DMS79 (cell line): ENCODE measurements around the gene CHCHD5.
A peak's percentile ranks its signal among the peaks of the same experiment; 100 is the strongest.
"Not testable (repeated sequence)": the region's sequence is repeated elsewhere in the genome, so short reads cannot be mapped to it uniquely, and the experiment has no call there.

Experiments
- DNase-seq: peaks from one replicate; lab custom pipeline; 2025; lab: John Stamatoyannopoulos, UW

The CHCHD5 gene

DNA sequence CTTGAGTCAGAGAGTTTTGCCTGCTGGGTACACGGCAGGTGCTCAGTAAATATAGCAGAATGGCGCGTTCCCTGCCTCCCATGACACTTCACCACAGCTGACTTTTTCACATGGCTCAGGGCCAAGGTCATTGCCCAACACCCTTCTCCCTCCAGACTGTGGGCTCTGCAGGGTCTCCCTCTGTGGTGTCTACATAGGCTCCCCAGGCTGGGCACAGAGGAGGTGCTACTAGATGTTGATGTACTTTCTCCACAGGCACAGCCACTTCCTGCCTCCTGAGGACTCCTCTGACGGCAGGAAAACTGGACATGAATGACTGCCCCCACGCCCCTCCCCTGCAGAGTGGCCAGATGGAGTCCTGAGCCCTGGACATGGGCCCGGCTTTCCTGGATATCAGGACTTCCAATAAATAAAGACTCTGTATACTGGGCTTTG, 4.2 kb downstream of the CHCHD5 start:
- peak; percentile 58 for DNase-seq

DNA sequence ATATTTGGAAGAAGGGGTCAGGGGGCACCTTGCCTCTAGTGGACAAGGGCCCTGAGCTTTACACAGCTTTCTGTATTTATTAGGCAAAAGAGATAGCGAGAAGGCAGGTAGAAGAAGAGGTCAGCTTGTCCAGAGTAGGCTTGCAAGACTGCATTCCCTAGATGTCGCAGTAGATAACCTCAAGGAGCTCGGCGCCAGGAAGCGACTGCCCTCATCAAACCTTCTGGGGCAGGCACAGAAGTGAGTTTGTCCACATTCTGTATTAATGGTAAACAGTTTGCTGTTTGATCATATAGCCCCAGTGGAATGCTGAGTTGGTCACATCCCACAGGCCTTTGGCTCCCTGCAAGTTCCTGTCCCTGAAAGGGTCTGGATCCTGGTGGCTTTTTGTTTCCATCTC, 7.0 kb downstream of the CHCHD5 start:
- DNase-seq = no peak

DNA sequence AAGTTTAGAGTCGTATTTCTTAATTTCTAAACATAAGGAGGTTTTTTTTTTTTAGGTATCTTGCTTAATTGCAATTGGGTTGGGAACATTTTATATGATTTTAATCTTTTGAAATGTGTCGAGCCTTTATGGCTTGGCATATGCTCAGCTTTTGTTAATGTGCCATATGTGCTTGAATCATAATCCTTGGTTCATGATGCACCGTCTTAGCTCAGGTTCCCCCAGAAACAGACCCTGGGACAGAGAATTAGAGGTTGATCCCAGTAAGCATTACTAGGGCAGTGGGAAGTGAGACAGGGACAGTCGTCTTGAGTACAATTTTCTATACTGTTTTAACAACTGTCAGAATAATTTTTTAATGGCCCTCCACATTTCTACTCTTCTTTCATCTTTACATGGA, 9.3 kb downstream of the CHCHD5 start:
- no peak for DNase-seq

DNA sequence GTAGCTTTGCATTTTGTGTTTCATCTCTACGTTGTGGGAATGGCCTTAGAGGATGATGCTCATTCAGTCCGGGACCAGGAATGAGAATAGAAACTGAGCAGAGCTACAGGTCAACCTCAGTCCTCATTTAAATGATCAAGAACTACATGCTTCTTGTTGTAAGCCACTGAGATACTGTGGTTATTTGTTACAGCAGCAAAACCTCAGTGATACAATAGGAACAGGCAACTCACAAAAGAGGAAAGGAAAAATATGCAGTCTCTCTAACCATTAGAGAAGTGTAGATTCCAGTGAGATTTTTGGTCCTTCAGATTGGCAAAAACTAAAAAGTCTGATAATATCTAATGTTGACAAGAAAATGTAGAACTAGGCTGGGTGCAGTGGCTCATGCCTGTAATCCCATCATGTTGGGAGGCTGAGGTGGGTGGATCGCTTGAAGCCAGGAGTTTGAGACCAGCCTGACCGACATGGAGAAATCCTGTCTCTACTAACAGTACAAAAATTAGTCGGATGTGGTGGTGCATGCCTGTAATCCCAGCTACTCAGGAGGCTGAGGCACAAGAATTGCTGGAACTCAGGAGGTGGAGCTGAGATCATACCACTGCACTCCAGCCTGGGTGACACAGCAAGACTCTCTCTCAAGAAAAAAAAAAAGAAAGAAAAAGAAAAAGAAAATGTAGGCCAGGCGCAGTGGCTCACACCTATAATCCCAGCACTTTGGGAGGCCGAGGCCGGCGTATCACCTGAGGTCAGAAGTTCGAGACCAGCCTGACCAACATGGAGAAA, 13.3 kb downstream of the CHCHD5 start:
- DNase-seq = no peak

DNA sequence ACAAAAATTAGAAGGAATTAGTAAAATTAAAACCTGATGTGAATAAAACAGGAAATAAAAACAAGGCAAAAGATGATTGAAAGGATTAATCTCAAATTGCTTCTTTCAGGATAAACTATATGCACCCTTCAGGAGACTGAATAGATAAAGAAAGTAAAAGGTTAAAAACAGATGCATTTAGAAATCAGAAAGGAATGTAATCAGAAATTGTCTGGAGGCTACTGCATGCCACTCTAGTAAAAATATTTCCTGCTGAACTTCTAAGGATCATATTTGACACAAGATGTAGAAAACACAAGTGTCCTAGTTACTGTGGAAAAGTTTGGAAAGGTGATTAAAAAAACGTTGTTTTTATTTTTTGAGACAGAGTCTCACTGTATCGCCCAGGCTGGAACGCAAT, 16.2 kb downstream of the CHCHD5 start:
- no peak for DNase-seq

DNA sequence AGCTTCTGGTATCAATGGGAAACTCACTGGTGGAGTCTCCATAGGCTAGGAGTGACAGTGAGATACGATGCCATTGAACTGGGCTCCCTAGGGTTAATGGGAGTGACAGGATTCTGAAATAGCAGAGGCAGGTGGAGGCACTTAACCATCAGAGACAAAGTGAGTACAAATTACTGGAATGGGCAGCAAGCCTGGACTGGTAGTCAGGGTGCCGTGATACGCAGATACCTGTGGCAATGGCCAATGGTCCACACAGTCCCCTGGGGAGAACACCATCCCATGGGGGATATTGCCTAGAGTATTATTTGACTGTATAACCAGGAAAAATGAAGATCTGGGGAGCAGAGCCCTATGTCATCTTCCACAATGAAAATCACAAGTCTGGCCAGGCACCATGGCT, 17.3 kb downstream of the CHCHD5 start:
- no peak for DNase-seq

DNA sequence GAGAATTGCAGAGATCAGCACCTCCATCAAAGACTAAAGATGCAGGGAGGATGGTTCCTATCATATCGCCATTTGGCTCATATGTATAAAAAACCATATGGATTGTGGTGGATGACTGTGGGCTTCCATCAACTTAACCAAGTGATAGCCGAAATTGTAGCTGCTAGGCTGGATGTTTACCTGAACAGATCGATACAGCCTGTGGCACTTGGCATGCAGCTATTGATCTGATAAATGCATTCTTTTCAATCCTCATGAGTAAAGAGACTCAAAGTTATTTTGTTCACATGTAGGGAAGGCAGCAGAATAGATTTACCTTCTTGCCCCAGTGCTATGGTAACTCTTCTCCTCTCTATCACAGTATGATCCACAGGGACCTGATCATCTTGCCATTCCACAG, 18.5 kb downstream of the CHCHD5 start:
- DNase-seq = no peak

DNA sequence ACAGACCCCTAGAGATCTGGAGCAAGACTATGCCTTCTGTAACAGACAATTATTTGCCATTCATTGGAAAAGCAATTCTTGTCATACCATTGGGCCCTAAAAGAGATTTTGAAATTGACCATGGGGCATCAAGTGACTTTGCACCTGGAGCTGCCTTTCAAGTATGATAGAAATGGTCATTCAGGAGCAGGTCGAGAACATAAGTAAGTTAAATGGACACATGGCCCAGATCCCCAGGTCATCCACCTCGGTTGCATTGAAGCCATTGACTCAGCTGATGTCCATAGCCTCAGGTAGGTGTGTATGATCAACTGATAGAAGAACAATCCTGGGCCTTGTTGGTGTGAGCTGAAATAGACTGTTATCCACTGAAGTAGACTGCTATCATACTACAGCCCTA, 19.3 kb downstream of the CHCHD5 start:
- no peak for DNase-seq

DNA sequence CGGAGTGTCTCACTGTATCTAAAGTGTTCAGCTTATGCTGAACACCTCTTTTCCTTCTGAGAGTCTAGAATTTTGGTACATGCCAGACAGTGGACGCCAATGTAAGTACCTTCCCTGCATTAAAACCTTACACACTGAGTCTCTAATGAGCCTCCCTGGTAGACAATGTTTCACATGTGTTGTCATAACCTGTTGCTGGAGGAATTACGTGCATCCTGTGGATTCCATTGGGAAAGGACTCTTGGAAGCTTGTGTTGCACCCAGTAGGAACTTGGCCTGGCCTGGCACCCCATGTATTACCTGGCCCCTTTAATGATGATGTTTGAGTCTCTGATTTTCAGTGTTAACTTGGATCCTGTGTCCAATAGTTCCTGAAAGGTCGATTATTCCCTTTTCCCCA, 20.5 kb downstream of the CHCHD5 start:
- DNase-seq = no peak

DNA sequence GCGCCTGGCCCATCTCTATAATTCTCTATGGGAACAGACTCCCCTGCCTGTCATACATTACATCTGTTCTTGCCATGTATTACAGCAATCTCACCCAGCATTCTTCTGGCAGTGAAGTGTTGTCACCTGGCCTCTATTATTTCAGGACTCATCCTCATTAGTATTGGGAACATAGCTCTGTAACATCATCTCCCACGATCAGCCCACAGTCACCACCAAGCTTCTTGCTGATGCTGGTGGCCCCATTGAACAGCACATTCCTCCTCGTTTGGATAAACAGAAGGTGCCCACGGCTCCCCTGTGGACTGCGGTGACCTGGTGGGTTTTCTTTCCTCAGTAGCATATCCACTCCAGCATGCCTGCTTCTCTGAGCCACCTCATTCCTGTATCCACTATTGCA, 21.5 kb downstream of the CHCHD5 start:
- no peak for DNase-seq

DNA sequence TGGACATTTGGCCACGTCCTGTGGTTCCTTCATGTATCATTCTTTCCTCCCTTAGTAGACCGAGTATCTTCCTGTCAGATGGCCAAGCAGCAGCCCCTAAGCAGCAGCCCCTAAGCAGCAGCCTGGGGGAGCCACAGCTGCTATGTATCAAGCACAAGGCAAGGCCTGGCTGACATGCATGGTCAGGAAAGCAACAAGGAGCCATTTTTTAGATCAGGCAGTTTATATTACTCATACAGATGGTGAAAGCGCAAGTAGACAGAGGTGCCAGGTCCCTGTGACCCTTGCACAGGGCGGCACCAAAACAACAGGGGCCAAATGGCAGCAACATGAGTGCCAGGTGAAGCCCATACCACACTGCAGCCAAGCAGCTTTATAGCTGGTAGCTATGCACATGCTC, 22.1 kb downstream of the CHCHD5 start:
- DNase-seq = no peak

DNA sequence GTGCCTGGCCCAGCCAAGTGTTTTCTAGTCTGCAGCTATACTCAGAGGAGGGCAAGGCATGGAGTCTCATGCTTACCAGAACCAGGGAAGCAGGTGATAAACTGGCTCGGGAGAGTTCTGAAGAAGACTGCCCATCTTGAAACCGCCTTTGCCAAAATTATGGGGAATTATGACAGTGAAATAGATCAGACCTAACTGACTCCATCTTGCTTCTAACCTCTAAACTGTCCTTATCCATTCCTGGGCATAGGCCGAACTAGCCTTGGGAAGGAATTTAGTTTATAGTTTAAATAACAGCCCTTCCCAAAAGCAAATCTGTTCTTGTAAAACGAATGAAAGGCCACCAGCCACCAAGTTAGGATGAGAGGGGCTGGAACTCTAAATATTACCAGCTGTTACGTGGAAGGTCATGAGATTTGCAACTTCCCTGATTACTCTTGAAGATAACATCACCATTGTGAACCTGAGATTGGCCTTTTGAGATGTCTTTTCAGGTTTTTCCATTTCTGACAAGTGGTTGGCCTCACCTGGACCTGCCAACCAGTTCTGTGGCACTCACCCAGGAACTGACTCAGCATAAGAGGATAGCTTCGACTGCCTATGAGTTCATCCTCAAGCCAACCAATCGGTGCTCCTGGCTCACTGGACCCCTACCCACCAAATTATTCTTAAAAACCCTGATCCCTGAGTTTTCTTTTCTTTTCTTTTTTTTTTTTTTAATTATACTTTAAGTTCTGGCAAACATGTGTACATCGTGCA, 23.4 kb downstream of the CHCHD5 start:
- DNase-seq = no peak

DNA sequence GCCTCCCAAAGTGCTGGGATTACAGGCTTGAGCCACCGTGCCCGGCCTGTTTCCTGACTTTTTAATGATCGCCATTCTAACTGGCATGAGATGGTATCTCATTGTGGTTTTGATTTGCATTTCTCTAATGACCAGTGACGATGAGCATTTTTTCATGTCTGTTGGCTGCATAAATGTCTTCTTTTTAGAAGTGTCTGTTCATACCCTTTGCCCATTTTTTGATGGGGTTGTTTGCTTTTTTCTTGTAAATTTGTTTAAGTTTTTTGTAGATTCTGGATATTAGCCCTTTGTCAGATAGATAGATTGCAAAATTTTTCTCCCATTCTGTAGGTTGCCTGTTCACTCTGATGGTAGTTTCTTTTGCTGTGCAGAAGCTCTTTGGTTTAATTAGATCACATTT, 24.9 kb downstream of the CHCHD5 start:
- DNase-seq = not testable (repeated sequence)

DNA sequence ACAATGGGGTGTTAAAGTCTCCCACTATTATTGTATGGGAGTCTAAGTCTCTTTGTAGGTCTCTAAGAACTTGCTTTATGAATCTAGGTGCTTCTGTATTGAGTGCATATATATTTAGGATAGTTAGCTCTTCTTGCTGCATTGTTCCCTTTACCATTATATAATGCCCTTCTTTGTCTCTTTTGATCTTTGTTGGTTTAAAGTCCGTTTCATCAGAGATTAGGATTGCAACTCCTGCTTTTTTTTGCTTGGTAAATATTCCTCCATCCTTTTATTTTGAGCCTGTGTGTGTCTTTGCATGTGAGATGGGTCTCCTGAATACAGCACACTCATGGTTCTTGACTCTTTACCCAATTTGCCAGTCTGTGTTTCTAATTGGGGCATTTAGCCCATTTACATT, 27.9 kb downstream of the CHCHD5 start:
- DNase-seq = not testable (repeated sequence)

DNA sequence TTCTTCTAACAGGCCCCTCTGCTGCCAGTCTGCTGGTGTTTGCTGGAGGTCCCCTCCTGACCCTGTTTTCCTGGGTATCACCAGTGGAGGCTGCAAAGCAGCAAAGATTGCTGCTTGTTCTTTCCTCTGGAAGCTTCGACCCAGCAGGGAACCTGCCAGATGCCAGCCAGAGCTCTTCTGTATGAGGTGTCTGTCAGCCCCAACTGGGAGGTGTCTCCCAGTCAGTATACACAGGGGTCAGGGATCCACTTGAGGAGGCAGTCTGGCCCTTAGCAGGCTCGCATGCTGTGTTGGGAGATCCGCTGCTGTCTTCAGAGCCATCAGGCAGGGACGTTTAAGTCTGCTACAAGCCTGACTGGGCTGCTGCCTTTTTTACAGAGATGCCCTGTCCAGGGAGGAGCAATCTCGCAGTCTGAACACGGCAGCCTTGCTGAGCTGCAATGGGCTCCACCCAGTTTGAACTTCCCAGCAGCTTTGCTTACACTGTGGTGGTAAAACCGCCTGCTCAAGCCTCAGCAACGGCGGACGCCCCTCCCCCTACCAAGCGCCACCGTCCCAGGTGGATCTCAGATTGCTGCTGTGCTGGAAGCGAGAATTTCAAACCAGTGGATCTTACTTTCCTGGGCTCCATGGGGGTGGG, 29.9 kb downstream of the CHCHD5 start:
- DNase-seq = no peak

DNA sequence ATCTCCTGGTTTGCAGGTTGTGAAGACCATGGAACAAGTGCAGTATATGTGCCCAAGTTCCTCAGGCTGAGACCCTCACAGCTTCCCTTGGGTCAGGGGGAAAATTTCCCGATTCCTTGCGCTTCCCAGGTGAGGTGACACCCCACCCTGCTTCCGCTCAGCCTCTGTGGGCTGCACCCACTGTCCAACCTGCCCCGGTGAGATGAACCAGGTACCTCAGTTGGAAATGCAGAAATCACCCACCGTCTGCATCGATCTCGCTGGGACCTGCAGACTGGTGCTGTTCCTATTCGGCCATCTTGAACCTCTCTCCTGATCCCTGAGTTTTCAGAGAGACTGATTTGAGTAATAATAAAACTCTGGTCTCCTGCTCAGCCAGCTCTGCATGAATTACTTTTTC, 30.6 kb downstream of the CHCHD5 start:
- no peak for DNase-seq

DNA sequence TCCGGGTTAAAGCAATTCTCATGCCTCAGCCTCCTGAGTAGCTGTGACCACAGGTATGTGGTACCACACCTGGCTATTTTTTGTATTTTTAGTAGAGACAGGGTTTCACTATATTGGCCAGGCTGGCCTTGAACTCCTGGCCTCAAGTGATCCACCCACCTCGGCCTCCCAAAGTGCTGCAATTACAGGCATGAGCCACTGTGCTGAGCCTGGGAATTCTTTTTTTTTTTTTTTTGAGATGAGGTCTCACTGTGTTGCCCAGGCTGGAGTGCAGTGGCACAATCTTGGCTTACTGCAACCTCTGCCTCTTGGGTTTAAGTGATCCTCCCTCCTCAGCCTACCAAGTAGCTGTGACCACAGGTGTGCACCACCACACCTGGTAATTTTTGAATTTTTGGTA, 31.4 kb downstream of the CHCHD5 start:
- DNase-seq = not testable (repeated sequence)

DNA sequence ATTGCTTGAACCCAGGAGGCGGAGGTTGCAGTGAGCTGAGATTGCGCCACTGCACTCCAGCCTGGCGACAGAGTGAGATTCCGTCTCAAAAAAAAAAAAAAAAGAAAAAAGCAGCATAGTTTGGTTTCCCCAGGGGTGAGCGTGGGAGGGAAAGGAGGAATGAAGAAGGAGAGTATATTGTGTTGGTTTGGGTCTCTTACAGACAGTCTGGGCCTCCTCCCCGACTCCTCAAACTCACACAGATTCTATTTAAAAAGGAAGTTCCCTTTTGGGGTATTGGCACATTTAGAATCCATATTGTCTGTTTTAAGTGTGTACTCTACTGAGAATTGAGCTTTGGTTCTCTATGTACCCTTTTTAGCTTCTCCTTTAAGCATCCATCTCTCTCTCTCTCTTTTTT, 34.0 kb downstream of the CHCHD5 start:
- DNase-seq = no peak

DNA sequence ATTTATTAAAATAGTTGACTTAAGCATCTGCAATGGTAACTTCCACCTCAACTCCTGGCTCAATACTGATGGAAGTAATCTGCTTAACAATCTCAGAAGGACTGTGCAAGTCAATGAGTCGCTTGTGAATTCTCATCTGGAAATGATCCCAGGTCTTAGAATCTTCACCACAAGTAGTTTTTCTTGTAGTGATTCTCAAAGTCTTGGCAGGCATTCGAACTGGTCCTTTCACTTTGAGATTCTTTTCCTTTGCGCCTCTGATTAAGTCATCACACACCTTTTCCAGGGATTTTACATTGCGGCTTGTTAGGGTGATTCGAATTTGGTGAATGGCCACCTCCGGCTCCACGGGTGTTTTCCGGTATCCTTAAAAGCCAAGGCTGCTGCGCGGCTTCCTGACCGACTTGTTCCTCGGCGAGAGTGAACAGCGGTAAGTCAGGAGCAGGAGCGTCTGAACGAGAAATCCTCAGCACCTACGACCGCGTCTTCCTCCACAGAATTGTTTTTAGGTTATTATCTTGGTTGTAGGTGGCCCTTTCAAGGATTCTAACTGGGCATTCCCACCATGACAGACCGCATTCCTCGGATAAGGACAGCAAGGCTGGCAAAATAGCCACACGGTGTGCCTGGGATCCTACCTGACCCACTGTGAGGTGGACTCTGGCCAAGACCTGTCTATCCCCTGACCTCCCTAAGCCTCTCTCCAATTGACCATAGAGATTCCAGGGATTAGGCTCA, 37.5 kb downstream of the CHCHD5 start:
- DNase-seq = no peak

DNA sequence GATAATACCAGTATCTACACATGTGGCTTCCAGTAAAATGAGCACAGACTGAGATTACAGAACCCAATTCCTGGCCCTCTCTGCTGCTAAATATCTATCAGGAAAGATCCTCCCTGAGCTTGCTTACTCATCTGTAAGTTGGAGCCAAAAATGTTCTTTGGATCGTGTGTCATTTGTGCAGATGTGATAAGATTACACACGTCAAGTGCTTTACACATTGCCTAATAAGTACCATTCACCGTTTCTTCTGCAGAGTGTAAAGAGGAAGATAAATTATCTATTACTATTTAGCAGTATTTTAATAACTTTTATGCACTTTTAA, 38.1 kb downstream of the CHCHD5 start:
- DNase-seq = no peak

DNA sequence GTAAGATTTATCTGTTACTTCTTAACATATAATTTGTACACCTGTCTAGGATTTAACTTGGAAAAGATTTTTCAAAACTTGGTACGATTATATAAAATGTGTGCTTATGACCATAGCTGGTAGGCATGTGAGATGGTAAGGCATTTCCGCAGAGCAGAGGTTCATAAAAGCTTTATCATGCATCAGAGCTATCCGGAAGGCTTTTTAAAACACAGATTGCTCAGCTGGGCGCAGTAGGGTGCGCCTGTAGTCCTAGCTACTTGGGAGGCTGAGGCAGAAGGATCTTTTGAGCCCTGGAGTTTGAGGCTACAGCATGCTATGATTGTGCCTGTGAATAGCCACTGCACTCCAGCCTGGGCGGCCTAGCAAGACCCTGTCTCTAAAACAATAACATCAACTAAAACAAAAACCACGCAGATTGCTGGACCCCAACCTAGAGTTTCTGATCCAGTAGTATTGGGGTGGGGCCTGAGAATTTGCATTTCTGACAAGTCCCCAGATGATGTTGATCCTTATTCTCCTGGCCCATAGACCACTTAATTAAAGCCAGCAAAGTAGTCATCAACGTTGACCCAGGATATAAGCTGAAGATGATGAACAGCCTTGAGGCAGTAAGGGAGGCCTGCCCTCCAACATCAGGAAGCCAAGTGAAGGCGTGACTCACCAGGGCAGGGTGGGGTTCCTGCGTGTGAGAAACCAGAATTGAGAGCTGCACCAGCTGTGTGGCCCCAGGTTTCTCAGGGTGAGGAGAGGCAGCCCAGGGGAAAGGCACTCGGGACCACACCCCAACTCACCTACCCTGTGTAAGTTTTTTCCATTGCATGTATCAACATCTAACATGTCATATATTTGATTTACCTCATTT, 39.7 kb downstream of the CHCHD5 start:
- no peak for DNase-seq
